HEK293 (cell line): ENCODE measurements around the gene NNMT.

Experiments used
- CTCF ChIP-seq: fragments of 450-650 bp; formaldehyde crosslinking; IDR thresholded peaks from 2 replicates; pipeline ENCODE4 v1.5.1; 2016; ENCODE audit warnings: missing biosample characterization, missing genetic modification characterization
- HIC1 ChIP-seq: fragments of 450-650 bp; formaldehyde crosslinking; IDR thresholded peaks from 2 replicates; pipeline ENCODE4 v1.5.1; 2016; ENCODE audit warnings: missing biosample characterization, missing genetic modification characterization
- ZBTB48 ChIP-seq: fragments of 450-650 bp; formaldehyde crosslinking; IDR thresholded peaks from 2 replicates; pipeline ENCODE4 v1.5.1; 2016; ENCODE audit warnings: missing biosample characterization, missing genetic modification characterization
- ZNF114 ChIP-seq: fragments of 450-650 bp; formaldehyde crosslinking; IDR thresholded peaks from 2 replicates; pipeline ENCODE4 v1.5.0; 2017; ENCODE audit warnings: missing biosample characterization, missing genetic modification characterization
- ZNF133 ChIP-seq: fragments of 450-650 bp; formaldehyde crosslinking; IDR thresholded peaks from 2 replicates; pipeline ENCODE4 v1.5.1; 2016; ENCODE audit warnings: missing biosample characterization, missing genetic modification characterization
- ZNF138 ChIP-seq: fragments of 450-650 bp; formaldehyde crosslinking; IDR thresholded peaks from 2 replicates; pipeline ENCODE4 v1.5.1; 2016; ENCODE audit warnings: missing biosample characterization, missing genetic modification characterization, borderline replicate concordance
- ZNF324 ChIP-seq: fragments of 450-650 bp; formaldehyde crosslinking; IDR thresholded peaks from 2 replicates; pipeline ENCODE4 v1.5.1; 2016; ENCODE audit warnings: missing biosample characterization, missing genetic modification characterization
- ZNF610 ChIP-seq: fragments of 450-650 bp; formaldehyde crosslinking; IDR thresholded peaks from 2 replicates; pipeline ENCODE4 v1.5.1; 2016; ENCODE audit warnings: missing biosample characterization, missing genetic modification characterization, borderline replicate concordance
- ZSCAN30 ChIP-seq: fragments of 450-650 bp; IDR thresholded peaks from 2 replicates; pipeline ENCODE4 v1.5.1; 2018; ENCODE audit warnings: missing biosample characterization, mild to moderate bottlenecking, missing genetic modification characterization, moderate library complexity
- TF ChIP-seq, protein P1 (sequence below): fragments of 450-650 bp; formaldehyde crosslinking; IDR thresholded peaks from 2 replicates; pipeline ENCODE4 v1.5.1; 2016; ENCODE audit warnings: missing biosample characterization, missing genetic modification characterization

DNA sequence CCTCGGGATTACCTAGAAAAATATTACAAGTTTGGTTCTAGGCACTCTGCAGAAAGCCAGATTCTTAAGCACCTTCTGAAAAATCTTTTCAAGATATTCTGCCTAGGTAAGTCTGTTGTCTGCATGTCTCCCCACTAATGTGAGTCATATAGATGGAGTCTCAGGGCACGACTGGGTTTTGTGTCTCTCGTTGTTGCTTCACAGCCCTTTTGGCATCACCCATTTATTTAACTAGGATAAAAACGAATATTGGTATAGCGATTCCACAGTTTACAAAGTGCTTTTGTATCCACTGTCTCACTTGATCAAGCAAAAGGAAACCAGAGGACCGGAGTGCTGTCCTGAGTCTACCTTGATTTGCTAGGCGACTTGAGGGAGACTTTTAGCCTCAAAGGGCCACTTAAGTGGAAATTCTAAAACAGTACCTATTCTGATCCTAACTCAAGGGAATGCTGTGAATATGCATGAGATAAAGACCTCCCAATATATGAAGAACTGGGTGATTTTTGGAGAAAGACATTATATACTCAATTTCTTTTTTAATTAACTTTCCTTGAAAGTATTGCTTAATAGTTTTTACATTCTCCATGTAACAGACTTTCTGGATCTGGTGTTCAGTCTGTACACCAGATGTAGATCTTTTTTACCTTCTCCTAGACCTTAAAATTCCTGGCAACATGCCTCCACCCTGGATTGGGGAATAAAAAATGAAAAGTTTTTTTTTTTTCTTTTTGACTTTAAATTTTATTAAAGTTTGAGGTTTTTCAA is 590 bp downstream of the NNMT start:
- TF ChIP-seq CTCF = no peak
- no peak for TF ChIP-seq ZBTB48 (tag by site-specific recombination)
- TF ChIP-seq ZNF114 (tag by site-specific recombination) = no peak
- TF ChIP-seq, protein P1, sequence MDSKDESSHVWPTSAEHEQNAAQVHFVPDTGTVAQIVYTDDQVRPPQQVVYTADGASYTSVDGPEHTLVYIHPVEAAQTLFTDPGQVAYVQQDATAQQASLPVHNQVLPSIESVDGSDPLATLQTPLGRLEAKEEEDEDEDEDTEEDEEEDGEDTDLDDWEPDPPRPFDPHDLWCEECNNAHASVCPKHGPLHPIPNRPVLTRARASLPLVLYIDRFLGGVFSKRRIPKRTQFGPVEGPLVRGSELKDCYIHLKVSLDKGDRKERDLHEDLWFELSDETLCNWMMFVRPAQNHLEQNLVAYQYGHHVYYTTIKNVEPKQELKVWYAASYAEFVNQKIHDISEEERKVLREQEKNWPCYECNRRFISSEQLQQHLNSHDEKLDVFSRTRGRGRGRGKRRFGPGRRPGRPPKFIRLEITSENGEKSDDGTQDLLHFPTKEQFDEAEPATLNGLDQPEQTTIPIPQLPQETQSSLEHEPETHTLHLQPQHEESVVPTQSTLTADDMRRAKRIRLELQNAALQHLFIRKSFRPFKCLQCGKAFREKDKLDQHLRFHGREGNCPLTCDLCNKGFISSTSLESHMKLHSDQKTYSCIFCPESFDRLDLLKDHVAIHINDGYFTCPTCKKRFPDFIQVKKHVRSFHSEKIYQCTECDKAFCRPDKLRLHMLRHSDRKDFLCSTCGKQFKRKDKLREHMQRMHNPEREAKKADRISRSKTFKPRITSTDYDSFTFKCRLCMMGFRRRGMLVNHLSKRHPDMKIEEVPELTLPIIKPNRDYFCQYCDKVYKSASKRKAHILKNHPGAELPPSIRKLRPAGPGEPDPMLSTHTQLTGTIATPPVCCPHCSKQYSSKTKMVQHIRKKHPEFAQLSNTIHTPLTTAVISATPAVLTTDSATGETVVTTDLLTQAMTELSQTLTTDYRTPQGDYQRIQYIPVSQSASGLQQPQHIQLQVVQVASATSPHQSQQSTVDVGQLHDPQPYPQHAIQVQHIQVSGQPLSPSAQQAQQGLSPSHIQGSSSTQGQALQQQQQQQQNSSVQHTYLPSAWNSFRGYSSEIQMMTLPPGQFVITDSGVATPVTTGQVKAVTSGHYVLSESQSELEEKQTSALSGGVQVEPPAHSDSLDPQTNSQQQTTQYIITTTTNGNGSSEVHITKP (tag by site-specific recombination) = no peak
- no peak for TF ChIP-seq ZSCAN30
- TF ChIP-seq ZNF610 (tag by site-specific recombination) = no peak
- no peak for TF ChIP-seq ZNF133 (tag by site-specific recombination)
- TF ChIP-seq ZNF324 (tag by site-specific recombination) = no peak
- TF ChIP-seq HIC1 (tag by site-specific recombination) = no peak
- no peak for TF ChIP-seq ZNF138 (tag by site-specific recombination)
